ENCODE results near the gene UBL4A.

UBL4A gene

GRCh38 chrX:154484255-154485149 lies 1.9 kb downstream of the UBL4A start:
- H3K36me3 ChIP-seq, result peaks cover 0 to 19% (median 6%) of the 10 kb centered on the region in 3 donors
- H3K9me3 ChIP-seq, result no peaks in the 10 kb centered on the region
- H3K4me1 ChIP-seq, result peaks cover 0 to 32% (median 19%) of the 10 kb centered on the region in 4 donors
- no peak for DNase-seq
- no peak for TF ChIP-seq CTCF (IDR thresholded peaks at IDR 0.05)
- intact Hi-C loops (cut with DNase I; ENCODE audit: low total_unique reads), result no loop called here
- no peaks in the 10 kb centered on the region for H3K27me3 ChIP-seq
- no peak overlapping the region for H3K4me3 ChIP-seq
- H3K27ac ChIP-seq, result no peak overlapping the region

- Histone ChIP-seq H3K27me3 (no peaks in the 10 kb centered on the region), H3K36me3 (peaks cover 0 to 19% (median 6%) of the 10 kb centered on the region in 3 donors), H3K4me3 (no peak overlapping the region), H3K9me3 (no peaks in the 10 kb centered on the region), H3K27ac (no peak overlapping the region), H3K4me1 (peaks cover 0 to 25% (median 9%) of the 10 kb centered on the region in 4 donors)
- intact Hi-C loops (cut with DNase I; ENCODE audit: low total_unique reads), result no loop called here
- TF ChIP-seq CTCF (IDR thresholded peaks at IDR 0.05), result no peak
- no peak for DNase-seq
Measured at GRCh38 chrX:154483325-154483724, 3.1 kb downstream of the UBL4A start.

GRCh38 chrX:154482786-154483185 lies 3.6 kb downstream of the UBL4A start:
- Histone ChIP-seq H3K4me3 (no peak overlapping the region), H3K9me3 (no peaks in the 10 kb centered on the region), H3K27ac (no peak overlapping the region), H3K4me1 (peaks cover 0 to 29% (median 11%) of the 10 kb centered on the region in 4 donors), H3K27me3 (no peaks in the 10 kb centered on the region), H3K36me3 (peaks cover 0 to 19% (median 6%) of the 10 kb centered on the region in 3 donors)
- TF ChIP-seq CTCF (IDR thresholded peaks at IDR 0.05), result no peak
- DNase-seq, result no peak
- intact Hi-C loops (cut with DNase I; ENCODE audit: low total_unique reads), result no loop called here

GRCh38 chrX:154481911-154482601 lies 4.4 kb downstream of the UBL4A start:
- TF ChIP-seq CTCF (IDR thresholded peaks at IDR 0.05), result no peak
- H3K9me3 ChIP-seq, result no peaks in the 10 kb centered on the region
- no peak overlapping the region for H3K27ac ChIP-seq
- peaks cover 0 to 19% (median 6%) of the 10 kb centered on the region in 3 donors for H3K36me3 ChIP-seq
- intact Hi-C loops (cut with DNase I; ENCODE audit: low total_unique reads), result no loop called here
- peaks cover 0 to 21% (median 11%) of the 10 kb centered on the region in 4 donors for H3K4me1 ChIP-seq
- H3K4me3 ChIP-seq, result no peak overlapping the region
- no peak for DNase-seq
- H3K27me3 ChIP-seq, result no peaks in the 10 kb centered on the region

GRCh38 chrX:154481195-154481594 lies 5.2 kb downstream of the UBL4A start:
- Histone ChIP-seq H3K4me1 (peaks cover 0 to 20% (median 9%) of the 10 kb centered on the region in 4 donors), H3K27ac (no peak overlapping the region), H3K9me3 (no peaks in the 10 kb centered on the region), H3K36me3 (peaks cover 0 to 19% (median 6%) of the 10 kb centered on the region in 3 donors), H3K27me3 (no peaks in the 10 kb centered on the region), H3K4me3 (no peak overlapping the region)
- intact Hi-C loops (cut with DNase I; ENCODE audit: low total_unique reads), result no loop called here
- no peak for DNase-seq
- no peak for TF ChIP-seq CTCF (IDR thresholded peaks at IDR 0.05)
